Immature natural killer cell (primary cell): ENCODE measurements around the gene DST. TPM values are rescaled to one million over a fixed set of nuclear protein-coding genes. Genes with fewer than 3 reads are reported as not detected.
"Not testable (repeated sequence)": the region's sequence is repeated elsewhere in the genome, so short reads cannot be mapped to it uniquely, and the experiment has no call there.

ENCODE experiments used
- DNase-seq, 3 donors: peaks; one replicate each; pipeline ENCODE4 v3.0.0; 2022; ENCODE audit warnings: mixed read lengths in 1 of 3
- H3K27ac Mint-ChIP-seq, 6 donors: one replicate each; pipeline ENCODE4 v1.8.0; 2020; ENCODE audit warnings: mixed read lengths in 6 of 6, mild to moderate bottlenecking in 5 of 6, inconsistent platforms in 4 of 6, moderate library complexity in 3 of 6
- H3K27me3 Mint-ChIP-seq, 3 donors: one replicate each; pipeline ENCODE4 v1.8.0; 2020 to 2021; ENCODE audit warnings: low read depth in 3 of 3, mild to moderate bottlenecking in 3 of 3, mixed read lengths in 3 of 3, moderate library complexity in 3 of 3, inconsistent platforms in 1 of 3
- H3K36me3 Mint-ChIP-seq, 3 donors: one replicate each; pipeline ENCODE4 v1.8.0; 2020; ENCODE audit warnings: mixed read lengths in 3 of 3, inconsistent platforms in 2 of 3, mild to moderate bottlenecking in 2 of 3
- H3K4me1 Mint-ChIP-seq, 2 donors: one replicate each; pipeline ENCODE4 v1.8.0; 2020; ENCODE audit warnings: inconsistent platforms in 2 of 2, mild to moderate bottlenecking in 2 of 2, mixed read lengths in 2 of 2, moderate library complexity in 1 of 2
- H3K4me3 Mint-ChIP-seq, 5 donors: one replicate each; pipeline ENCODE4 v1.8.0; 2020; ENCODE audit warnings: mild to moderate bottlenecking in 5 of 5, mixed read lengths in 5 of 5, inconsistent platforms in 3 of 5, moderate library complexity in 3 of 5
- H3K9me3 Mint-ChIP-seq, 6 donors: one replicate each; pipeline ENCODE4 v1.8.0; 2020; ENCODE audit warnings: mild to moderate bottlenecking in 6 of 6, mixed read lengths in 6 of 6, inconsistent platforms in 4 of 6, moderate library complexity in 3 of 6
- polyA plus RNA-seq, 3 donors: library from polyadenylated mRNA; unstranded; fragments of 300-500 nt; fragmentation: Illumina TruSeq; gene quantifications; one replicate each; pipeline ENCODE4 v1.2.3, GENCODE V29; 2021

The DST gene
- polyA plus RNA-seq, 3 donors from 2014 or later: 0.13 to 4.6 (median 0.99) TPM

DNA sequence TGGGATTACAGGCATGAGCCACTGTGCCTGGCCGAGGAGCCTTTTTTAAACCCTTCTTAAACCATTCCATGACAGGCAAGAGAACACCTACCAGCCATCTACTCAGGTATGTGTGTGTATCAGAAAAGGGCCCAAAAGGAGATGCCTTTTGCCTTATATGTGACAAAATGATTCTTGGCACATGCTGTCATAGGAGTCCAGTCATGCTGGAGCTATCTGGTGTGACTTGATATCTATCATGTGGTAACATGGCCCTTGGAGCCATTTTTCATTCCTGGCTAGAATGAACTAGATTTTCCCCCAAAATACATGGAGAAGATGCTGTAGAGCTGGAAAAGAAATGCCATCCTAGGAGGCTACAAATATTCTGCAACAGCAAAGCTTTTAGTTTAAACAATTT lies 129.1 kb downstream of the DST start:
- Mint-ChIP-seq H3K27me3 (peaks cover 0 to 2% (median 0%) of the 10 kb centered on the region in 3 donors), H3K9me3 (peaks cover 0 to 1% (median 0%) of the 10 kb centered on the region in 6 donors), H3K36me3 (peaks cover 0 to 10% (median 5%) of the 10 kb centered on the region in 3 donors), H3K4me3 (no peak overlapping the region), H3K4me1 (peaks cover 1 to 10% of the 10 kb centered on the region in 2 donors), H3K27ac (no peak overlapping the region)
- DNase-seq: no peak

DNA sequence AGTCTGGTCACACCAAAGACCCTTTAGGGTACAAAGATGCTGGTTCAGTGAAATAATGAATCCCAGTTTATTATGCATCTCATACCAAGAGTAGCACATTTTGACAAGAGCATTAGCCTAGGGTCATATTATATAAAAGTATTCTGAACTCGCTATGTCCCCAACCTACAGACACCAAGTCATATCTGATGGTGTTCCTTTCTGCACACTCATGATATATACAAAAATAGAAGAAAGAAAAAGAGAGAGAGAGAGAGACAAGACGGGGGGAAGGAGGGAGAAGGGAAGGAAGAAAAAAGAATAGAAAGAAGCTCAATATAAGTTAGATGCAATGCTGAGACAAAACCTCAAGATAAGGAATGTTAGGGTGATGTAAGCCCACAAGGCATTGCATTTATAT lies 131.1 kb downstream of the DST start:
- peaks cover 0 to 15% (median 8%) of the 10 kb centered on the region in 3 donors for H3K36me3 Mint-ChIP-seq
- H3K27me3 Mint-ChIP-seq: peaks cover 0 to 3% (median 2%) of the 10 kb centered on the region in 3 donors
- peaks cover 0 to 1% (median 0%) of the 10 kb centered on the region in 6 donors for H3K9me3 Mint-ChIP-seq
- no peak overlapping the region for H3K4me3 Mint-ChIP-seq
- no peak for DNase-seq
- H3K4me1 Mint-ChIP-seq: peaks cover 1 to 10% of the 10 kb centered on the region in 2 donors
- H3K27ac Mint-ChIP-seq: no peak overlapping the region

DNA sequence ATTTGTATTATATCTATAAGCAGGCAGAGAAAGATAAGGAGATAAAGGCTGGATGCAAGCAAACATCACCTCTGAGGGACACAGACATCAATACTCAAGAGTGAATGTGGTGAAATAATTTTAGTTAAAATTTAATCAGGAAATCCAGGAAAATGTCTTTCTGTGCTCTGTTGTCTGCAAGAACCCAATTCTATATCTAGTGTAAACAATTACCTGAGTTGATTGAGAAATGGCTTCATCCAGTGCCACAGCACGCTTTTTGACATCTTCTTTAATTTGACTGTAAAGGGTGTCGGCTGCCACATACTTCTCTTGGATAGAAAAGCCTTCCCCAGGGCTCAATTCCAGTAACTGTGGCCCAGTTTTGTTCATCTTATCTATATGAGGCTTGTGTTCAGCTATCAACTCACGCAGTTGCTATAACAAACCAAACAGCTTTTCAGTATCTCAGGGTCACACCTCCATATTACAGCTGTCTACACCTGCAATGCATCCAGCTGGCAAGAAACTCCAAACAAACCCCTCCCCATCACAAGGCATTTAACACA lies 131.6 kb downstream of the DST start:
- Mint-ChIP-seq H3K9me3 (peaks cover 0 to 1% (median 0%) of the 10 kb centered on the region in 6 donors), H3K27ac (no peak overlapping the region), H3K4me3 (no peak overlapping the region), H3K4me1 (peaks cover 1 to 7% of the 10 kb centered on the region in 2 donors), H3K36me3 (peaks cover 0 to 15% (median 8%) of the 10 kb centered on the region in 3 donors), H3K27me3 (peaks cover 0 to 3% (median 2%) of the 10 kb centered on the region in 3 donors)
- DNase-seq: no peak

DNA sequence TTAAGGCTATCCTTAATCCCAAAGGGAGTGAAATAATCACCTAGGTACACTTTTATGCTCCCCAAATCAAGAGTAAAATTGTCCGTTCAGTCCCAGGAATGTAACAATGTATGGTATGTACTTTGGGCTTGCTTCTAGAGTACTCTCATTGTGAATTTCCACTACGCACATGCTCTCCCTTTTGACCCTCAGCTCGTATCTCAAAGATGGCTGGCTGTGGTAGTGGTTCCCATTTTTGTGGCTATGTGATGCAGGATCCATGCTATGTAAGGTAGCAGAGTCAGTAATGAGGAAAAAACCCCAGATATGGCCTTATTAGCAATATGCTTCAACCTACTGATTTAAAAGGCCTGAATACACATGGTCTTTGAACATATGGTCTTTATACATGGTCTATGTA lies 133.7 kb downstream of the DST start:
- DNase-seq: no peak
- Mint-ChIP-seq H3K9me3 (peaks cover 0 to 1% (median 0%) of the 10 kb centered on the region in 6 donors), H3K4me1 (peaks cover 0 to 1% of the 10 kb centered on the region in 2 donors), H3K27me3 (peaks cover 0 to 3% (median 0%) of the 10 kb centered on the region in 3 donors), H3K4me3 (no peak overlapping the region), H3K36me3 (peaks cover 0 to 15% (median 8%) of the 10 kb centered on the region in 3 donors), H3K27ac (no peak overlapping the region)

DNA sequence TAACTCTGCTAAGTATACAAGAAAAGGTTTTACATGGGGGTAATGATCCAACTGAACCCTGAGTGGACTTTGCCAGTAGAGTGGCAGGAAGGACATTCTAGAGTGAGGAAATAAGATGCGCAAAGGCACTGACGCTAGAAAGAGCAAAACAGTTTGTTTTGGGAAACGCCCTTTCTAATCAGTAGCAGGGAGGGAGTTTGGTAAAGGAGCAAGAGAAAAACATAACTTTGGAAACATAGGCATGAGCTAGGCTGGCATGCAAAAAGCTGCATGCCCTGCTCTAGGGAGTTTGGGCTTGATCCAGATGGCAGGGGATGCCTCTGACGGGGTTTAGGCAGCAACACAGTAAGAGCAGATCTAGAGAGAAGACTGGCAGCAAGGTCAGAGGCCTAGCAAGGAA lies 135.2 kb downstream of the DST start:
- DNase-seq: no peak
- Mint-ChIP-seq H3K27me3 (peaks cover 0 to 3% (median 0%) of the 10 kb centered on the region in 3 donors), H3K27ac (no peak overlapping the region), H3K9me3 (peaks cover 0 to 1% (median 0%) of the 10 kb centered on the region in 6 donors), H3K36me3 (peaks cover 0 to 15% (median 8%) of the 10 kb centered on the region in 3 donors), H3K4me3 (no peak overlapping the region), H3K4me1 (peaks cover 0 to 1% of the 10 kb centered on the region in 2 donors)

DNA sequence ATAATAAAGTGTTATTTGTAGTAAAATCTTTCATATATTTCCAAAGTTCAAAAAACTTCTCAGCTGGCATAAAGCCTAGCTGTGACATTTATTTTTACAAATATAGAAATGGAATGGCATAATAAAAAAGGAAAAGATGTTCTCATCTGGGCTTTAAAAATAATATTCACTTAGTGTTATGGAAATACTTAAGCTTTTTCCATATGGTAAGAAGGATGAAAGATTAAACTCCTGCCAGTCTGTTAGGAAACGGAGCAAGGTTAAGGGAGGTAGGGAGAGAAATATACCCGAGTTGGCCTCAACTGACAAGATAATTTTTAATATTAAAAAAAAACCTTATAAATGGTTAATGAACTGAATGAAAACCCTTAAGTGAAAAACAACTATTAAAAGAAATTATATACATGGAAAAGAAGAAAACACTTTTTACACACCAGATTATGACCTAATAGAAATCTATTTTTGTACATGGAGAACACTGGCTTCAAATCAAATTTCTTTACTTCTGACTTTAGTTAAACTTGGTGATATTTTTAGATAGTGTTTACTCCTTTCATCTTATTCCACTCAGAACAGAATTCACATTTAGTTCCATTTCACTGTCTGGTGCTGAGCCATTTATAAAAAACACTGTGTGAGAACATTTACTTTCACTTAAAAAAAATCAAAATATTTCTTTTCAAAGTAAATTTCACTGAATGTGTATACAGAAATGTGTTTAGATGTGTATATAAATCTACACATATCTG lies 137.0 kb downstream of the DST start:
- Mint-ChIP-seq H3K27me3 (peaks cover 0 to 3% (median 0%) of the 10 kb centered on the region in 3 donors), H3K4me3 (no peak overlapping the region), H3K27ac (no peak overlapping the region), H3K9me3 (peaks cover 0 to 1% (median 0%) of the 10 kb centered on the region in 6 donors), H3K4me1 (peaks cover 0 to 1% of the 10 kb centered on the region in 2 donors), H3K36me3 (peaks cover 0 to 19% (median 8%) of the 10 kb centered on the region in 3 donors)
- no peak for DNase-seq

DNA sequence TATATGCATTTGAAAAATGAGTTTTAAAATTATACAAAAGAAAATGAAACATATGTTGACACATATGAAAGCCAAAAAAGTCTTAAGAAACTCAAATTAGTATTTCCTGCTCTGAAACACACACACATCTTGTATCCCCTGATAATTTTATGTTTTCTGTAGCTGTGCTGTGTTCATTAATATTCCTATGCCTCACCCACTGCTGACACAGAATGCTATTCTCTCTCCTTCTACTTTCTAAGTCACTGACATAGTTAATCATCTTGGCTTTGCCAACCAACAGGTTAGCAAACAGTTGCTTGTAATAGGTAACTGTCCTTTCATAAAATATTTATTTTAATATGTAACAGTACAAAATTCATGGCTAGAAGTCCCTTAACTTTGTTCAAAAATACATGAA lies 140.7 kb downstream of the DST start:
- H3K4me1 Mint-ChIP-seq: no peaks in the 10 kb centered on the region
- DNase-seq: no peak
- H3K4me3 Mint-ChIP-seq: no peak overlapping the region
- H3K9me3 Mint-ChIP-seq: no peaks in the 10 kb centered on the region
- H3K27ac Mint-ChIP-seq: no peak overlapping the region
- no peaks in the 10 kb centered on the region for H3K27me3 Mint-ChIP-seq
- H3K36me3 Mint-ChIP-seq: peaks cover 0 to 14% (median 0%) of the 10 kb centered on the region in 3 donors

DNA sequence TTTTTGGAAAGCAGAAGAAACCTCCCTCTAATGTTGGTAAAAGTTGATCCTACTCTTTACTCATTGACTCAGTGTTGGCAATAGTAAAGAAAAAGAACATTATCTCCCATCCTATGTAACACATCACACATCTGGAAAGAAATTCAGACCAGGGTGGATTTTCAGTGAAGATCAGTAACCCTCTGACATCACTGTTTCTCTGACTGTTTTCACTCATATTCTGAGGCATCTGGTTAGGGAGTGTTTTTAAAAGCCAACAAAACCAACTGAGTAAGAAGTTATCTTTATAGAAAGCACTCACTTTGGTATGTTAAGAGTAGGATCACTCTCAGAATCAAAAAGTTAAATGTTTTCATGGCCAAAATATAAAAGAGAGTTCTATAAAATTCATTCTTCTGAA lies 143.6 kb downstream of the DST start:
- H3K27ac Mint-ChIP-seq: no peak overlapping the region
- no peaks in the 10 kb centered on the region for H3K9me3 Mint-ChIP-seq
- no peaks in the 10 kb centered on the region for H3K4me1 Mint-ChIP-seq
- DNase-seq: no peak
- peaks cover 0 to 18% (median 0%) of the 10 kb centered on the region in 3 donors for H3K36me3 Mint-ChIP-seq
- no peak overlapping the region for H3K4me3 Mint-ChIP-seq
- H3K27me3 Mint-ChIP-seq: no peaks in the 10 kb centered on the region

DNA sequence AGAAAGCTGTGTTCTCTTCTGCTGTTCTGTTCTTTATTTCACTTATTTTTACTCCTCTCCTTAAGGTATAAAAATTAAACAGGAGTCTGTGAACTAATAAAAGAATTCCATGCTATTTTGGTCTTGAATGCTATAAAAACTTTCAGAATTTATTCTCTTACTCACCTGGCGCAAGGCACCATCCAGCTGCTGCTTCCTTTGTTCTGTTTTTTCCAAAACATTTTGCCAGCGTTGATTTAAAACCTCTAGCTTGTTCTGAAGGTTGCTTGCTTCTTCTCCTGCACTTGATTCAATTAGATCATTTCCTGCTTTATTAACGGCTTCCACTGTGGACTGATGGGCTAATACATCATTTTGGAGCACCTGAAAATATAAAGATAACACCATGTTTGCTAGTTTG lies 145.0 kb downstream of the DST start:
- Mint-ChIP-seq H3K27ac (no peak overlapping the region), H3K4me3 (no peak overlapping the region), H3K36me3 (peaks cover 0 to 18% (median 0%) of the 10 kb centered on the region in 3 donors), H3K27me3 (no peaks in the 10 kb centered on the region), H3K9me3 (peaks cover 0 to 3% (median 0%) of the 10 kb centered on the region in 6 donors), H3K4me1 (no peaks in the 10 kb centered on the region)
- no peak for DNase-seq

DNA sequence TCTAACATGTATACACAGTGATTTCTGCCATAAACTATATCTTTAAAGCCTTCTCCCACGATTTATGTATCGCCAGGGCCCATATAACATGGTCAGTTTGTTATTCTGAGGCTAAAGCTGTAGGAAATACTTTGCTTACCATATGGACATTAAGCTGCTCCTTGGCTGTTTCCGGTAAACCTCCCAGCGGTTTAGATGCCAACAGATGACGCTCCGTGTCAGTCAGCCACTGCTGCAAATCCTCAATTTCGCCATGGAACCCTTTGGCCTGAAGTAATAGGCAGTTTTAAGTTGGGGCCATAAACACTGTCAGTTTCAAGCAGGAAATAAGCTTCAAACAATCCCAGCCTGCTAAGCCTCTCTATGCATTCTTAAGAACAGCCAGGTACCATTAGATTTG lies 145.4 kb downstream of the DST start:
- no peaks in the 10 kb centered on the region for H3K4me1 Mint-ChIP-seq
- H3K36me3 Mint-ChIP-seq: peaks cover 0 to 18% (median 0%) of the 10 kb centered on the region in 3 donors
- H3K9me3 Mint-ChIP-seq: peaks cover 0 to 4% (median 0%) of the 10 kb centered on the region in 6 donors
- no peak overlapping the region for H3K4me3 Mint-ChIP-seq
- no peaks in the 10 kb centered on the region for H3K27me3 Mint-ChIP-seq
- no peak overlapping the region for H3K27ac Mint-ChIP-seq
- DNase-seq: no peak

DNA sequence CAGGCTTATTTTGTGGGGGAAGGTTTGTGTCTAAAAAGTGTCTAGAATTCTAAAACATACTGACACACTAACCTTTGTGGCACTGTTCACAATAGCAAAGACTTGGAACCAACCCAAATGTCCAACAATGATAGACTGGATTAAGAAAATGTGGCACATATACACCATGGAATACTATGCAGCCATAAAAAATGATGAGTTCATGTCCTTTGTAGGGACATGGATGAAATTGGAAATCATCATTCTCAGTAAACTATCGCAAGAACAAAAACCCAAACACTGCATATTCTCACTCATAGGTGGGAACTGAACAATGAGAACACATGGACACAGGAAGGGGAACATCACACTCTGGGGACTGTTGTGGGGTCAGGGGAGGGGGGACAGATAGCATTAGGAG lies 146.0 kb downstream of the DST start:
- H3K36me3 Mint-ChIP-seq: peaks cover 0 to 21% (median 3%) of the 10 kb centered on the region in 3 donors
- not testable (repeated sequence) for H3K4me1 Mint-ChIP-seq, H3K27me3 Mint-ChIP-seq, DNase-seq, H3K27ac Mint-ChIP-seq, H3K4me3 Mint-ChIP-seq, H3K9me3 Mint-ChIP-seq

DNA sequence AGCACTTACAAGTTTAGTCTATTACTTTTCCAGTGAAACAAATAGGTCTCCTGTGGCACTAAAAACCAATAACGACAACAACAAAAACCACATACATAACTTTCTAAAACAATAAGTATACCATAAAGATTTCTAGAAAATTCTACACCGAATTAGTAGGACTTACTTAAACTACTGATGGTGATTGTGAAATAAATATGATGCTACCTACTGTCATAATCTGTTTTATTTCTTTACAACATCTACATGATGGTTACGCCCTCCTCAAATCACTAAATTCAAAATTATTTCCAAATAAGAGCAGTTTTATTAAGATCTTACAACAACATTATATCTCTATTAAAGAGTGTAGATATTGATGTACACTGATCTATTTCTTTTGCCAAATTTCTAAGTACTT lies 147.0 kb downstream of the DST start:
- Mint-ChIP-seq H3K36me3 (peaks cover 0 to 21% (median 9%) of the 10 kb centered on the region in 3 donors), H3K27me3 (no peaks in the 10 kb centered on the region), H3K9me3 (peaks cover 0 to 4% (median 0%) of the 10 kb centered on the region in 6 donors), H3K4me3 (no peak overlapping the region), H3K27ac (no peak overlapping the region), H3K4me1 (no peaks in the 10 kb centered on the region)
- DNase-seq: no peak

DNA sequence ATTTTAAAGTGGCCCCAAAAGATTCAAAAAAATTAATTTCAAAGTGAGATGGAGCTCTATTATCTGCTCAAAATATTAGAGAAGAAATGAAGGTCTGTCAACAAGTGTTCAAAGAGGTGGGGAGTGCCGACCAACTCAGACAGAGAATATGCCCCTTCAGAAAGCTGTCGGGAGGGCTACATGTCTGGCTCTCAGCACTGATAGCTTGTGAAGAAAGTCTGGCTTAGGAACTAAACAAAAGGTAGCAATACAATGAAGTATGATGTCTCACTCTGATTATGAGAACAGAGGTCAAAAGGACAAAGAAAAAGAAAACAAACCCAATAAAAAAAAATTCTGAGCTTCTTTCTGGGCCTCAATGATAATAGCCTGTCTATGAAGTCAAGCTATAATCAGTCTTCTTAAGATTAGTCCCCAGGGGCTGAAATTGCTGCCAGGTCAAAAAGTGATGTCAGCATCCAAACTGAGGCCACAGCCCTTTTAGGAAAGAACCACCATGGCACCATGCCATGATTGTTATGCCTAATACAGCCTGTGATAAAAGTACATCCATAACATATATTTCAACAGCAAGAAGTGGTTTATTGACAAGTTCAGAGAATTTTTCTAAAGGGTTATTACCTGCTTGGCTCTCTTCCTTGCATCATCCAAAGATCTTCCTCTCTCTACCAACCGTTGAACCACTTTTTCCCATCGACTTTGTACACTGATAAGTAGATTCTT lies 150.9 kb downstream of the DST start:
- no peak for DNase-seq
- Mint-ChIP-seq H3K27ac (no peak overlapping the region), H3K9me3 (peaks cover 0 to 4% (median 0%) of the 10 kb centered on the region in 6 donors), H3K4me3 (no peak overlapping the region), H3K27me3 (no peaks in the 10 kb centered on the region), H3K36me3 (peaks cover 0 to 14% (median 11%) of the 10 kb centered on the region in 3 donors), H3K4me1 (no peaks in the 10 kb centered on the region)

DNA sequence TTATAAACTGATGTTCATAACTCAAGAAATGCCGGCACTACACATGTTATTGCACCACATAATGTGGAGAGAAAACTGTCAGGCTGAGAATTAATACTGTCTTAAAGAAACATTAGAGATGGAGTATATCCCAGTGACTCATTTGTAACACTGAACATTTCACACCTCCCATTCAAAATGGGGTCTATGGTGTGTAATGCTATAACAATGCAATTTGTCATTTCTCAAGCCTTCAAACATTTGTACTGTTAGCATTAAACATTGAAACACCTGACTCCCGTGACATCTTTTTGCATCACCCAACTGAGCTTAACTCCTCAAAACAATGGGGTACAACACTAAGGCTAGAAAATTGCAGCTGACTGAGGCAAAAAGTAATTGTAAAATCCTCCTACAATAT lies 151.7 kb downstream of the DST start:
- no peaks in the 10 kb centered on the region for H3K27me3 Mint-ChIP-seq
- no peak for DNase-seq
- H3K4me1 Mint-ChIP-seq: no peaks in the 10 kb centered on the region
- H3K9me3 Mint-ChIP-seq: peaks cover 0 to 4% (median 0%) of the 10 kb centered on the region in 6 donors
- H3K36me3 Mint-ChIP-seq: peaks cover 0 to 15% (median 11%) of the 10 kb centered on the region in 3 donors
- H3K4me3 Mint-ChIP-seq: no peak overlapping the region
- no peak overlapping the region for H3K27ac Mint-ChIP-seq
